GM12891 (cell line): Measurements from ENCODE around the gene LMOD2.

Experiments
- DNase-seq: peaks from one replicate; pipeline ENCODE4 v3.0.0; 2011; ENCODE audit warnings: low spot score; ENCODE audit not compliant: insufficient read length
- FAIRE-seq: peaks from 2 replicates; lab custom pipeline; 2011; peaks lifted over from hg19 to GRCh38; lab: Jason Lieb, UNC
- PAX5 ChIP-seq: IDR thresholded peaks from 2 replicates; pipeline ENCODE4 v1.6.1; 2011; ENCODE audit warnings: low read length, moderate library complexity, mild to moderate bottlenecking; ENCODE audit not compliant: insufficient read depth, severe bottlenecking
- POLR2A ChIP-seq: IDR thresholded peaks from 2 replicates; pipeline ENCODE4 v1.6.1; 2011; ENCODE audit warnings: low read depth, low read length, control low read depth
- POLR2AphosphoS5 ChIP-seq: IDR thresholded peaks from 2 replicates; pipeline ENCODE4 v1.6.1; 2011; ENCODE audit warnings: low read depth, low read length, control low read depth
- POU2F2 ChIP-seq: IDR thresholded peaks from 2 replicates; pipeline ENCODE4 v1.6.1; 2011; ENCODE audit warnings: low read depth, mild to moderate bottlenecking, control low read depth, low read length, moderate library complexity
- SPI1 ChIP-seq: IDR thresholded peaks from 2 replicates; pipeline ENCODE4 v1.6.1; 2011; ENCODE audit warnings: low read depth, low read length, control low read depth
- TAF1 ChIP-seq: IDR thresholded peaks from 2 replicates; pipeline ENCODE4 v1.6.1; 2011; ENCODE audit warnings: low read depth, low read length, control low read depth

Gene LMOD2

GRCh38 chr7:123665896-123666295, 10.2 kb downstream of the LMOD2 start:
- FAIRE-seq (no peak), DNase-seq (no peak)
- no peak for TF ChIP-seq PAX5
- no peak for TF ChIP-seq TAF1
- TF ChIP-seq POLR2AphosphoS5: no peak
- no peak for TF ChIP-seq POLR2A
- no peak for TF ChIP-seq POU2F2
- no peak for TF ChIP-seq SPI1

DNA sequence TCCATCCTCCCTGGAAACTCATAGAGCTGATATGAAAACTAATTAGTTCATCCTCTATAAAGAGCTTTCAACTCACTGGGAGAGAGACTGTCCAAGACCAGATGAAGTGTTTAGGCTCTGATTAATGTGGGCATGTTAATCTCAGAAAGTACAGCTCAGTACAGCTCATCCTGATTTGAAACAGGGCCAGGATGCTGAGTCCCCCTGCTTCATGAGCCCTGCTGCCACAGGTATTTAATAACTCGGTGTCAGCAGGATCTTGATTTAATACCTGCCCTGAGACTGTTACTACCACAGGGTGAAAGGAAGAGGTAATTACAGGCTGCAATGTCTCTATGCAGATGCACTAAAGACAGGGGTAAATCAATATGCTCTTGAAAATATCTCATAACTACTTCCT, 10.8 kb downstream of the LMOD2 start:
- DNase-seq: no peak
- no peak for FAIRE-seq
- TF ChIP-seq POU2F2: no peak
- no peak for TF ChIP-seq POLR2AphosphoS5
- TF ChIP-seq SPI1: no peak
- no peak for TF ChIP-seq POLR2A
- TF ChIP-seq TAF1: no peak
- no peak for TF ChIP-seq PAX5

DNA sequence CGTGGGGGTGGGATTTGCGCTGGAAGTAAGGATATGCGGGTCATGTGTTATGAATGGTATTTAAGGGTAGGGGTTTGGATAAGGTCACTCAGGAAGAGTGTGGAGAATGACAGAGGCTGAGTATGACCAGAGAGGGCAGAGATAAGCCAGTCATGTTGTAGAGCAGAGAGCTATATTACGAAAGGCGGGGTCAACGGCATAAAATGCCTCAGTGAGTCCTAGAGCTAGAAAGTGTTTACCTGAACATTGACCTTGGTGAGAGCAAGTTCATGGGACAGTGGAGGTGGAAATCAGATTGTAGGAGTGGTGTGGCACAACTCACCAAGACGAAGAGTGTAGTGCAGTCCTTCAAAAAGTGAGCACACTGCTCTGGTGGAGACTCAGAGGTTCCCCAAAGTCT, 13.8 kb downstream of the LMOD2 start:
- DNase-seq (no peak), FAIRE-seq (no peak)
- no peak for TF ChIP-seq POLR2AphosphoS5
- TF ChIP-seq SPI1: no peak
- no peak for TF ChIP-seq PAX5
- TF ChIP-seq POU2F2: no peak
- no peak for TF ChIP-seq TAF1
- TF ChIP-seq POLR2A: no peak

- no peak for DNase-seq
- no peak for TF ChIP-seq PAX5
- no peak for TF ChIP-seq SPI1
- TF ChIP-seq POLR2A: no peak
- TF ChIP-seq TAF1: no peak
- TF ChIP-seq POLR2AphosphoS5: no peak
- TF ChIP-seq POU2F2: no peak
Observed at GRCh38 chr7:123673137-123673732, 17.6 kb downstream of the LMOD2 start.

DNA sequence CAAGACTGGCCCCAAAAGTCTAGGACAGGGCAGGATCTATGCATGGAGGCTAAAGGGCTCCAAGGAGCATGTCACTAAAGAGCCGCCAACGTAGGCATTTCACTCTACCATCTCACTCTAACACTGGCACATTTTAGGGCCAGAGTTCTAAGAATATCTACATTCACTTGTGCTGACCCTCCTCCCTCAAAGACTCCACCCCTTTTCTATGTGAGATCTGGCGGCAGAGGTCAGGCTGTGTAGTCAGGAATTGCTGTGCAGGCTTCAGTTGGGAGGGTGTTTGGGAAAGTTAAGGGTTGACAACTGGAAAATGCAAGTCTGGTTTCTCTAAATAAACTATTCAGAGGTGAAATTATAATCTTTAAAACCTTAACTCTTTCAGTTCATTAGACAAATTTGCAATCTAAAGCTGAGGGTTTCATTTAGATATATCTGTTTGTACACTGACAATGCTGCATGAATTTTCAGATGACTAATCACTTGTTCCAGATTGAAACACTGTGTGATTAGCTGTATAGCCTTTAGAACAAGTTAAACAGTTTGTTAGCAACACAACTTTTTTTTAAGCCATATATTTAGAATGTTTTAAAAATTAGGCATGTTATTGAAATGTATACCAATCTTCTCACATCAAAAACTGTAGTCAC, 18.2 kb downstream of the LMOD2 start:
- no peak for DNase-seq
- FAIRE-seq: no peak
- no peak for TF ChIP-seq POLR2AphosphoS5
- TF ChIP-seq SPI1: no peak
- no peak for TF ChIP-seq POLR2A
- no peak for TF ChIP-seq TAF1
- TF ChIP-seq PAX5: no peak
- TF ChIP-seq POU2F2: no peak

More at GRCh38 chr7:123673137-123673732, 17.6 kb downstream of the LMOD2 start:
- no peak for FAIRE-seq

GRCh38 chr7:123674399-123675180, 18.9 kb downstream of the LMOD2 start:
- TF ChIP-seq POLR2A: no peak
- TF ChIP-seq POLR2AphosphoS5: no peak
- DNase-seq (no peak), FAIRE-seq (no peak)

GRCh38 chr7:123675181-123675473, 19.5 kb downstream of the LMOD2 start:
- FAIRE-seq (no peak), DNase-seq (no peak)
- TF ChIP-seq POLR2A (no peak), TAF1 (no peak), POU2F2 (no peak), POLR2AphosphoS5 (no peak), PAX5 (no peak), SPI1 (no peak)

DNA sequence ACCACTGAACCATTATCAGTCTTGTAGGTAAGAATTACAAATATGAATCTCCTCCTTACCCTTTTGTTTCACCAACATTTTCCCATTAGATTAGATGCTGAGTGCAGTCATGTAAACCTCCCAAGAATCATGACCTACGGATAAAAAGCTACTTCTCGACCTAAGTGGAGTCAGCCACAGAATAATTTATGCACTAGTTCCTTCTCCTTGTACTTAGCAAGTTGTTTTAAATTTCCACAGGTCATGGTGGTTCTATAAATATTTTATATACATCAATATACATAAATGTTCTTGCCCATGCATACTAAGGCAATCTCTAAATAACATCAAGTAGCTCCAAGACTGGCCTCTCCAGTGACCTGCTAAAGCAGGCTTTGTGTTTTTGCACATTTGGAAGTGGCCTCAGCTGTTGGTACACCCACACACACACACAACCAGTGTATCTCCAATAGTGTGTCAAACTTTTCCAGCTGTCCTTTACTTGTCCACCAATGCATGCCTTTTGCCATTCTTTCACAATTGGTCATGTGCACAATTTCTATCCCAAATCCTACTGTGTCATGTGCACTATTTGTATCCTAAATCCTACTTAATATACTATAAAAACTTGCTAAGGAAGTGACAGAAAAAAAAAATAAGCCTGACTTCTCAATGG, 21.5 kb downstream of the LMOD2 start:
- FAIRE-seq: no peak
- DNase-seq: no peak

DNA sequence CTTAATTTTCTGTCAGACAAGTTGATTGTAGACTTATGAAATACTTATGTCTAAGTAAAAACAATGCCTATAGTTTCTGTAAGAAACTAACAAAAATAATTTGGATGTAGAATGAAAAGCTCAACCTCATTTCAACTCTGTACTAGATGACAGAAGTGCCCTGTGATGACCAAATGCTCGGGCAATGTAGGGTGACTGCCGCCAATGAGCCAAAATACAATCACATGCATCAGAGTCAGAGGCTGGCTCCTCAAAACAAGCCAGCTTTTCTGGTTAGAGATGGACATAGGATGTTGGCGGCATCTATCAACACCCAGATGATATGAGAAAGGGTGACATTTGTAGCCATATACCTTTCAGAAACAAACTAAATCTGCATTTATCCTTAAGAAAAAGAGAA, 23.9 kb downstream of the LMOD2 start:
- DNase-seq: no peak
- no peak for FAIRE-seq
- TF ChIP-seq TAF1: no peak

More for the DNA sequence above, 21.5 kb downstream of the LMOD2 start:
- no peak for TF ChIP-seq PAX5
- TF ChIP-seq POLR2A: no peak
- TF ChIP-seq SPI1: no peak
- no peak for TF ChIP-seq POU2F2
- no peak for TF ChIP-seq TAF1
- TF ChIP-seq POLR2AphosphoS5: no peak

- TF ChIP-seq POLR2AphosphoS5: no peak
- TF ChIP-seq TAF1: no peak
- no peak for TF ChIP-seq POLR2A
- no peak for TF ChIP-seq SPI1
- TF ChIP-seq POU2F2: no peak
- TF ChIP-seq PAX5: no peak
- no peak for FAIRE-seq
- no peak for DNase-seq
Observed at GRCh38 chr7:123680580-123680979, 24.9 kb downstream of the LMOD2 start.
